ENCODE results near the gene FLG2.
"Not testable (repeated sequence)": the region's sequence is repeated elsewhere in the genome, so short reads cannot be mapped to it uniquely, and the experiment has no call there.

Gene FLG2

GRCh38 chr1:152312169-152312568 is 47.6 kb downstream of the FLG2 start:
- DNase-seq (ENCODE audit: low read depth): not testable (repeated sequence)

DNA sequence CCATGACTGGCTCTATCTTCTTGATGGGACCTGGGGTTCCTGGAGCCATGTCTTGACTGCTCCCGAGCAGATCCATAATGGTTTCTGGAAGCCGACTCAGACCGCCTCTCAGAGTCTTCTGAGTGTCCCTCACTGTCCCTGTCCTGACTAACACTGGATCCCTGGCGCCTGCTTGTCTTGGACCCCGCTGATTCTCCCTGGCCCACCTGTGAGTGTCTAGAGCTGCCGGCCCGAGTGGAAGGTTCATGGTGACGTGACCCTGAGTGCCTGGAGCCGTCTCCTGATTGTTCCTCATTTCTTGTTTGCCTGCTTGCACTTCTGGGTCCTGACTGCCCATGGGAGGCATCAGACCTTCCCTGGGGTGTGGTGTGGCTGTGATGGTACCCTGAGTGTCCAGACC is 49.9 kb downstream of the FLG2 start:
- no peak for DNase-seq (ENCODE audit: low read depth)

GRCh38 chr1:152309320-152309901 is 50.4 kb downstream of the FLG2 start:
- DNase-seq (ENCODE audit: low read depth): not testable (repeated sequence)

- DNase-seq (ENCODE audit: low read depth): not testable (repeated sequence)
These were observed 51.0 kb downstream of the FLG2 start for GRCh38 chr1:152308758-152309157.

DNA sequence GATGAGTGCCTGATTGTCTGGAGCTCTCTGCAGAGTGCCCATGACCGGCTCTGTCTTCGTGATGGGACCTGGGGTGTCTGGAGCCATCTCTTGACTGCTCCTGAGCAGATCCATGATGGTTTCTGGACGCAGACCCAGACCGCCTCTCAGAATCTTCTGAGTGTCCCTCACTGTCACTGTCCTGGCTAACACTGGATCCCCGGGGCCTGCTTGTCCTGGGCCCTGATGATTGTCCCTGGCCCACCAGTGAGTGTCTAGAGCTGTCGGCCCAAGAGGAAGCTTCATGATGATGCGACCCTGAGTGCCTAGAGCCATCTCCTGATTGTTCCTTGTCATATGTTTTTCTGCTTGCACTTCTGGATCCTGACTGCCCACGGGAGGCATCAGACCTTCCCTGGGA is 51.8 kb downstream of the FLG2 start:
- not testable (repeated sequence) for DNase-seq (ENCODE audit: low read depth)

GRCh38 chr1:152306123-152306522 is 53.7 kb downstream of the FLG2 start:
- not testable (repeated sequence) for DNase-seq (ENCODE audit: low read depth)

DNA sequence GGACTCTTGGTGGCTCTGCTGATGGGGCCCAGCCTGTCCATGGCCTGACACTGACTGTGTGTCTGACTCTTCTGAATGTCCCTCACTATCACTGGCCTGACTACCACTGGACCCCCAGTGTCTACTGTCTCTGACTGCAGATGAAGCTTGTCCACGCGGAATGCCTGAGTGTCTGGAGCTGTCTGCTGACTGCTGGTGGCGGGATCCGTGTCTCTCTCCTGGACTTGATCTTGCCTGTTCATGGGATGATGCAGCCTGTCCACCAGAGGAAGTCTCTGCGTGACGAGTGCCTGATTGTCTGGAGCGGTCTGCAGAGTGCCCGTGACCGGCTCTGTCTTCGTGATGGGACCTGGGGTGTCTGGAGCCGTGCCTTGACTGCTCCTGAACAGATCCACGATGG is 55.0 kb downstream of the FLG2 start:
- DNase-seq (ENCODE audit: low read depth): not testable (repeated sequence)

DNA sequence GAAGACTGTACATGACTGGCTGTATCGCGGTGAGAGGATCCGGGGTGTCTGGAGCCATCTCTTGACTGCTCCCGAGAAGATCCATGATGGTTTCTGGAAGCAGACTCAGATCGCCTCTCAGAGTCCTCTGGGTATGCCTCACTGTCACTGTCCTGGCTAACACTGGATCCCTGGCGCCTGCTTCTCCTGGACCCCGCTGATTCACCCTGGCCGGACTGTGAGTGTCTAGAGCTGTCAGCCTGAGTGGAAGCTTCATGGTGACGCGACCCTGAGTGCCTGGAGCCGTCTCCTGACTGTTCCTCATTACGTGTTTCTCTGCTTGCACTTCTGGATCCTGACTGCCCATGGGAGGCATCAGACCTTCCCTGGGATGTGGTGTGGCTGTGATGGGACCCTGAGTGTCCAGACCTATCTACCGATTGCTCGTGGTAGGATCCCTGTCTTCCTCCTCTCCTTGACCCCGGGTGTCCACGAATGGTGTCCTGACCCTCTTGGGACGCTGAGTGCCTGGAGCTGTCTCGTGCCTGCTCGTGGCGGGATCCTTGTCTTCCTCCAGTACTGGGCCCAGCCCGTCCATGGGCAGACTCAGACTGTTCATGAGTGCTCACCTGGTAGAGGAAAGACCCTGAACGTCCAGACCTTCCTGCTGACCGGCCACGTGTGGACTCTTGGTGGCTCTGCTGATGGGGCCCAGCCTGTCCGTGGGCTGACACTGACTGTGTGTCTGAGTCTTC is 56.5 kb downstream of the FLG2 start:
- DNase-seq (ENCODE audit: low read depth): not testable (repeated sequence)
